PFSK-1 (cell line): ENCODE measurements around the gene PTF1A.

Experiments used
- FOXP2 ChIP-seq: optimal IDR thresholded peaks from 2 replicates; pipeline ENCODE3; 2011; ENCODE audit warnings: borderline replicate concordance, control low read depth, inconsistent platforms; ENCODE audit not compliant: insufficient read depth; ENCODE audit errors: extremely low read length, extremely low read depth
- POLR2AphosphoS5 ChIP-seq: IDR thresholded peaks from 2 replicates; pipeline ENCODE4 v1.6.1; 2012; ENCODE audit warnings: low read depth, mild to moderate bottlenecking, control low read depth, low read length, moderate library complexity
- REST ChIP-seq, 2 experiments: IDR thresholded peaks; 2 replicates each; pipeline versions ENCODE4 v1.6.1 to v1.8.0; 2011 to 2012; ENCODE audit warnings: low read depth in 2 of 2, low read length in 2 of 2, control low read depth in 1 of 2, inconsistent platforms in 1 of 2, mild to moderate bottlenecking in 1 of 2, moderate library complexity in 1 of 2; ENCODE audit not compliant: insufficient read depth in 1 of 2
- SIN3A ChIP-seq: IDR thresholded peaks from 2 replicates; pipeline ENCODE4 v1.6.1; 2012; ENCODE audit warnings: mild to moderate bottlenecking, low read length, moderate library complexity, borderline replicate concordance; ENCODE audit not compliant: insufficient read depth
- TAF1 ChIP-seq: IDR thresholded peaks from 2 replicates; pipeline ENCODE4 v1.6.1; 2012; ENCODE audit warnings: low read length, control low read depth, borderline replicate concordance; ENCODE audit not compliant: insufficient read depth

The PTF1A gene

GRCh38 chr10:23199768-23200511, 7.8 kb downstream of the PTF1A start:
- TF ChIP-seq SIN3A = no peak

GRCh38 chr10:23200586-23200985, 8.5 kb downstream of the PTF1A start:
- TF ChIP-seq POLR2AphosphoS5 (no peak), REST (IDR thresholded peaks at IDR 0.05; ENCODE audit: insufficient read depth in 1 of 2, low read depth in 2 of 2, low read length in 2 of 2) (no peak), TAF1 (no peak), SIN3A (no peak), FOXP2 (no peak)

- TF ChIP-seq SIN3A (no peak), TAF1 (no peak), POLR2AphosphoS5 (no peak), REST (IDR thresholded peaks at IDR 0.05; ENCODE audit: insufficient read depth in 1 of 2, low read depth in 2 of 2, low read length in 2 of 2) (no peak), FOXP2 (no peak)
These were observed 9.0 kb downstream of the PTF1A start for GRCh38 chr10:23200997-23201652.

- TF ChIP-seq REST (IDR thresholded peaks at IDR 0.05; ENCODE audit: insufficient read depth in 1 of 2, low read depth in 2 of 2, low read length in 2 of 2) = no peak
- no peak for TF ChIP-seq FOXP2
- no peak for TF ChIP-seq SIN3A
- TF ChIP-seq POLR2AphosphoS5 = no peak
- TF ChIP-seq TAF1 = no peak
These were observed 9.7 kb downstream of the PTF1A start for GRCh38 chr10:23201837-23202236.

GRCh38 chr10:23202779-23203178, 10.7 kb downstream of the PTF1A start:
- TF ChIP-seq POLR2AphosphoS5 (no peak), REST (IDR thresholded peaks at IDR 0.05; ENCODE audit: insufficient read depth in 1 of 2, low read depth in 2 of 2, low read length in 2 of 2) (no peak), FOXP2 (no peak), SIN3A (no peak), TAF1 (no peak)
